ENCODE data around the gene SLC18A2. TPM values are rescaled to one million over a fixed set of nuclear protein-coding genes. Genes with fewer than 3 reads are reported as not detected.

The SLC18A2 gene
- total RNA-seq, 1 donor from 2014 or later = 1.0 TPM

DNA sequence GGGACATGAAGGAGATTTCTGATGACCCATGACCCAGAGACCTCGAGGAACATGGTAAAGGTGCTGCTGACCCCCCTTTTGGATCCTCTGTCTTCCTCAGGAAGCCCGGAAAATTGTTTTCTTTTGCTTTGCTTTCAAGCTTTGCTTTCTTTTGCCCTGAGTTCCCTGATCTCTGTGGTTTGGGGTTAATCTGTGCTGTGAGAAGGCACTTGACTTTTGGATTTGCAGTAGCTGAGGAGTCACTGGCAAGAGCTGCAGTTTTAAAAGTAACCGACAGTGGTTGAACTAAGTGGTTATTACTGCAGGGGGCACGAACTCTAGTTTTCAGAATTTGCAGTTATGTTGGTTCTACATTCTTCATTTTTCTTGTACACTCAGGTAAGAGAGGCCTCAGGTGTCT, 81.3 kb downstream of the SLC18A2 start:
- H3K9me3 ChIP-seq (ENCODE audit: control insufficient read depth in 3 of 3, low read length in 3 of 3) = no peaks in the 10 kb centered on the region
- no peak overlapping the region for H3K9ac ChIP-seq (ENCODE audit: low read depth in 1 of 3, low read length in 3 of 3)
- no peak overlapping the region for H3K27ac ChIP-seq (ENCODE audit: low read depth, low read length)
- H3K4me1 ChIP-seq (ENCODE audit: control insufficient read depth in 3 of 3, insufficient read depth in 3 of 3, low read length in 3 of 3) = no peaks in the 10 kb centered on the region
- no peaks in the 10 kb centered on the region for H3K36me3 ChIP-seq (ENCODE audit: control insufficient read depth in 3 of 3, insufficient read depth in 3 of 3, low read length in 3 of 3)
- H3K27me3 ChIP-seq (ENCODE audit: control insufficient read depth in 3 of 3, insufficient read depth in 3 of 3, low read length in 3 of 3) = no peaks in the 10 kb centered on the region
- H3K4me3 ChIP-seq (ENCODE audit: low read length in 3 of 3) = no peak overlapping the region

DNA sequence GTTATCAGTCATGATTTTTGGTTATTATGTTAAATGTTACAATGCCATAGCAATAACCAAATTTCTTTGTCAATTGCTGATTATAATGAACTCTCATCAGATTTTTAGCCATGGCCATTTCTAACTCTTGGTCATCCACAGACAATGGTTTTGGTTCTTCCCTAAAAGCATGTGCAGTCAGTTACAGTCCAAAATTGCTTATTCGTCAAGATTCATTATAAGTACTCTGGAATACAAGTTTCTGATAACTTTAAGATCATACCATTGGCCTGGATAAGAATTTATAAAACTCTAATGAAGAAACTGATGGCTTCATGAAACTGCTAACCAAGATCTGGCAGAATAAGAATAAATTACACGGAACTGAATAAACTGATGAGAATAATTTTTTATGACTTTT, 83.5 kb downstream of the SLC18A2 start:
- Histone ChIP-seq H3K9me3 (ENCODE audit: control insufficient read depth in 3 of 3, low read length in 3 of 3) (no peaks in the 10 kb centered on the region), H3K36me3 (ENCODE audit: control insufficient read depth in 3 of 3, insufficient read depth in 3 of 3, low read length in 3 of 3) (no peaks in the 10 kb centered on the region), H3K27ac (ENCODE audit: low read depth, low read length) (no peak overlapping the region), H3K4me1 (ENCODE audit: control insufficient read depth in 3 of 3, insufficient read depth in 3 of 3, low read length in 3 of 3) (no peaks in the 10 kb centered on the region), H3K9ac (ENCODE audit: low read depth in 1 of 3, low read length in 3 of 3) (no peak overlapping the region), H3K27me3 (ENCODE audit: control insufficient read depth in 3 of 3, insufficient read depth in 3 of 3, low read length in 3 of 3) (no peaks in the 10 kb centered on the region), H3K4me3 (ENCODE audit: low read length in 3 of 3) (no peak overlapping the region)

DNA sequence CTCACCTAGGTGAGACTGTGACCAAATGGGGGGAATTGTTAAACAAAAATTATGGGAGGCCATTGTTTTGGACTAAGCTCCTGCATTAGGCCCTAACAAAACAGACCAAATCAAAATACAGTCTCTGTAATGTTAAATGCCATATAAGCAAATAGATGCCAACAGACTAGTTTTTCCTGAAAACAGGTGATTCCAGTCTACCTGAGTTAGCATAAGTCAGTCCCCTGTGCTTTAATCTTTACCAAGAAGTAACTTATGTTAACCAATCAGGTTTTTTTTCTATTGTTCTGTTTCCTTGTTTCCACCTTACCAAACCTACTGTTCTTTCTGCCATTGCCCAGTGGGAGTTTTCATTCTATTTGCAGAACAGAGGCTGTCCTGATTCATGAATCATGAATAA, 86.3 kb downstream of the SLC18A2 start:
- H3K4me3 ChIP-seq (ENCODE audit: low read length in 3 of 3) = no peak overlapping the region
- no peaks in the 10 kb centered on the region for H3K9me3 ChIP-seq (ENCODE audit: control insufficient read depth in 3 of 3, low read length in 3 of 3)
- no peak overlapping the region for H3K27ac ChIP-seq (ENCODE audit: low read depth, low read length)
- no peaks in the 10 kb centered on the region for H3K27me3 ChIP-seq (ENCODE audit: control insufficient read depth in 3 of 3, insufficient read depth in 3 of 3, low read length in 3 of 3)
- no peak overlapping the region for H3K9ac ChIP-seq (ENCODE audit: low read depth in 1 of 3, low read length in 3 of 3)
- H3K36me3 ChIP-seq (ENCODE audit: control insufficient read depth in 3 of 3, insufficient read depth in 3 of 3, low read length in 3 of 3) = no peaks in the 10 kb centered on the region
- H3K4me1 ChIP-seq (ENCODE audit: control insufficient read depth in 3 of 3, insufficient read depth in 3 of 3, low read length in 3 of 3) = no peaks in the 10 kb centered on the region

Other genes with a start within 250 kb of the SLC18A2 start
- gene SHTN1, start 235.9 kb upstream of the SLC18A2 start, total RNA-seq = 1.6 TPM
- gene VAX1, start 102.8 kb upstream of the SLC18A2 start, total RNA-seq = not detected
- not detected for gene KCNK18, start 43.6 kb upstream of the SLC18A2 start, total RNA-seq
- 7.8 TPM for gene PDZD8, start 134.3 kb downstream of the SLC18A2 start, total RNA-seq

Data from skeletal muscle tissue (tissue), 4 donors.